Peyer's patch (tissue), 4 donors: Measurements from ENCODE around the gene DCAF8L2. TPM values are rescaled to one million over a fixed set of nuclear protein-coding genes. Genes with fewer than 3 reads are reported as not detected.
"Not testable (repeated sequence)": the region's sequence is repeated elsewhere in the genome, so short reads cannot be mapped to it uniquely, and the experiment has no call there.

ENCODE experiments used
- DNase-seq, 3 donors: peaks; one replicate each; pipeline ENCODE4 v3.0.0-alpha.2; 2017 to 2019
- H3K27ac ChIP-seq, 4 donors: fragments of 200-600 bp; sonication (generic); one replicate each; pipeline ENCODE4 v1.5.1; 2016 to 2019
- H3K27me3 ChIP-seq, 2 donors: fragments of 200-600 bp; sonication (generic); one replicate each; pipeline ENCODE4 v1.5.1; 2019
- H3K36me3 ChIP-seq, 3 donors: fragments of 200-600 bp; sonication (generic); one replicate each; pipeline ENCODE4 v1.5.1; 2016 to 2019
- H3K4me1 ChIP-seq, 4 donors: fragments of 200-600 bp; sonication (generic); one replicate each; pipeline ENCODE4 v1.5.1; 2016 to 2019
- H3K4me3 ChIP-seq, 4 donors: fragments of 200-600 bp; sonication (generic); 1 replicate in 3 of 4; 2 replicates in 1 of 4; pipeline ENCODE4 v1.5.1; 2016 to 2019; ENCODE audit warnings: mild to moderate bottlenecking in 1 of 4
- H3K9me3 ChIP-seq, 4 donors: fragments of 200-600 bp; sonication (generic); one replicate each; pipeline ENCODE4 v1.5.1; 2016 to 2019; ENCODE audit warnings: mild to moderate bottlenecking in 1 of 4
- CTCF ChIP-seq, 6 experiments: fragments of 450-650 bp in 4 of 6; fragments of 200-600 bp in 2 of 6; sonication (generic) in 1 of 6; IDR thresholded peaks; one replicate each; pipeline ENCODE4 v1.5.1; 2017 to 2019; ENCODE audit warnings: antibody characterized with exemption in 6 of 6, mild to moderate bottlenecking in 3 of 6, moderate library complexity in 1 of 6
- POLR2A ChIP-seq, 2 donors: fragments of 450-650 bp; IDR thresholded peaks; one replicate each; pipeline ENCODE4 v1.5.1; 2017; ENCODE audit warnings: antibody characterized with exemption in 2 of 2, mild to moderate bottlenecking in 2 of 2, moderate library complexity in 2 of 2
- total RNA-seq, 4 donors: library from RNA; depleted of rRNA; stranded (reverse); fragments of >200 nt; gene quantifications; one replicate each; pipeline ENCODE4 v1.1.0, GENCODE V29; 2016

The DCAF8L2 gene
- total RNA-seq, 4 donors from 2014 or later, result not detected

- H3K4me1 ChIP-seq, result no peaks in the 10 kb centered on the region
- H3K9me3 ChIP-seq, result no peaks in the 10 kb centered on the region
- no peaks in the 10 kb centered on the region for H3K27me3 ChIP-seq
- H3K36me3 ChIP-seq, result no peaks in the 10 kb centered on the region
- H3K4me3 ChIP-seq, result no peak overlapping the region
- H3K27ac ChIP-seq, result no peak overlapping the region
- TF ChIP-seq POLR2A (IDR thresholded peaks at IDR 0.05) (no peak), CTCF (IDR thresholded peaks at IDR 0.05) (no peak)
- DNase-seq, result no peak
These were observed 156.4 kb downstream of the DCAF8L2 start for GRCh38 chrX:27746516-27746915.

DNA sequence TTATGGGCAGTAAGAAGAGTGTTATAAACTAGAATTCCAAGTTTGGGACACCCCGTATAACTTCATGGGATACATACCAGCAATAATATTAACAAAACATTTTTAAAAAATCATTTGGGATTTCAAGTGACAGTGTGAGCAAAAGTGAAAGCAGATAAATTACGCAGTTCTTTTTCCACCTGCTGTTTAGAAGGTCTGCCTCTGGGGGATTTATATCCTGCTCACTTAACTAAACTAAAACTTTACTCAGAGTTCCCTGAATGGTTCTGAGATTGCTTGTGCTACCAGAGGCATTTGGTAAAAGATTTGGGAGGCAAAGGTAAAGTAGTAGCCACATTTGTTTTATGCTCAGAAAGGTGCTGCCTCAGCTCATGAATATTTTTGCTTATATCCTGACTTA, 160.2 kb downstream of the DCAF8L2 start:
- H3K36me3 ChIP-seq, H3K27me3 ChIP-seq, H3K27ac ChIP-seq, H3K4me1 ChIP-seq, H3K4me3 ChIP-seq, DNase-seq, H3K9me3 ChIP-seq: not testable (repeated sequence)

GRCh38 chrX:27751976-27752375, 161.8 kb downstream of the DCAF8L2 start:
- Histone ChIP-seq H3K27ac (no peak overlapping the region), H3K9me3 (no peaks in the 10 kb centered on the region), H3K27me3 (no peaks in the 10 kb centered on the region), H3K36me3 (no peaks in the 10 kb centered on the region), H3K4me3 (no peak overlapping the region), H3K4me1 (no peaks in the 10 kb centered on the region)
- no peak for DNase-seq
- TF ChIP-seq CTCF (IDR thresholded peaks at IDR 0.05), result no peak
- TF ChIP-seq POLR2A (IDR thresholded peaks at IDR 0.05), result no peak

DNA sequence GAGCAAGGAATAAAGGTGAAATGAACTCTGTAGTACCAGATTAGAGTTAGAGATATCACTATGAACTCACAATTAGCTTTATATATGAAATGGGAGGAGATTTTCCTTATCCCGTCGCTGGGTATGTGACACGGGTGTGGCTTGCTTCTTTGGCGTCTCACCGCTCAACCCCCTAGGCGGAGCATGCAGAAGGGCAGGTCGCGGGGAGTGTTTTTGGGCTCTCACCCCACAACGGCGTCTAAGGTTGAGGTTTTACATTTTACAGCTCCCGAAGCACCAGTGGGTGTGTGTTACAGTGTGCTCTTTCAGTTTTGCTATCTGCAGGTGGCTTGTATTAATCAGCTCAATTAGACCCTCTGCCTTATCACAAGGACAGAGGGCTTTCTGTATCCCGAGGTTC, 175.6 kb downstream of the DCAF8L2 start:
- Histone ChIP-seq H3K36me3 (no peaks in the 10 kb centered on the region), H3K4me1 (no peaks in the 10 kb centered on the region), H3K9me3 (no peaks in the 10 kb centered on the region), H3K27me3 (no peaks in the 10 kb centered on the region), H3K4me3 (no peak overlapping the region), H3K27ac (no peak overlapping the region)
- TF ChIP-seq CTCF (IDR thresholded peaks at IDR 0.05) (no peak), POLR2A (IDR thresholded peaks at IDR 0.05) (no peak)
- no peak for DNase-seq

GRCh38 chrX:27767387-27767786, 177.2 kb downstream of the DCAF8L2 start:
- Histone ChIP-seq H3K27ac (no peak overlapping the region), H3K9me3 (no peaks in the 10 kb centered on the region), H3K27me3 (no peaks in the 10 kb centered on the region), H3K4me1 (no peaks in the 10 kb centered on the region), H3K4me3 (no peak overlapping the region), H3K36me3 (no peaks in the 10 kb centered on the region)
- TF ChIP-seq POLR2A (IDR thresholded peaks at IDR 0.05) (no peak), CTCF (IDR thresholded peaks at IDR 0.05) (no peak)
- DNase-seq, result no peak

- Histone ChIP-seq H3K27ac (no peak overlapping the region), H3K9me3 (no peaks in the 10 kb centered on the region)
- no peak for TF ChIP-seq POLR2A (IDR thresholded peaks at IDR 0.05)
- no peak for TF ChIP-seq CTCF (IDR thresholded peaks at IDR 0.05)
These were observed 185.8 kb downstream of the DCAF8L2 start for GRCh38 chrX:27775984-27776383.

More at GRCh38 chrX:27775984-27776383, 185.8 kb downstream of the DCAF8L2 start:
- Histone ChIP-seq H3K4me3 (no peak overlapping the region), H3K27me3 (no peaks in the 10 kb centered on the region), H3K4me1 (no peaks in the 10 kb centered on the region), H3K36me3 (no peaks in the 10 kb centered on the region)
- DNase-seq, result no peak
